ENCODE data around the gene SLCO4A1. TPM values are rescaled to one million over a fixed set of nuclear protein-coding genes. Genes with fewer than 3 reads are reported as not detected.

Gene SLCO4A1
- polyA plus RNA-seq, 1 donor from 2014 or later, result 3.4 TPM

Other genes starting within 250 kb of the SLCO4A1 start
- gene CABLES2, start 235.2 kb upstream of the SLCO4A1 start, polyA plus RNA-seq, result 1.1 TPM
- not detected for gene RBBP8NL, start 215.0 kb upstream of the SLCO4A1 start, polyA plus RNA-seq
- gene GATA5, start 166.5 kb upstream of the SLCO4A1 start, polyA plus RNA-seq, result not detected
- gene NTSR1, start 66.3 kb downstream of the SLCO4A1 start, polyA plus RNA-seq, result not detected
- gene MRGBP, start 154.0 kb downstream of the SLCO4A1 start, polyA plus RNA-seq, result 8.3 TPM
- gene OGFR, start 162.3 kb downstream of the SLCO4A1 start, polyA plus RNA-seq, result 79.6 TPM
- 11.9 TPM for gene COL9A3, start 174.5 kb downstream of the SLCO4A1 start, polyA plus RNA-seq
- 1.2 TPM for gene TCFL5, start 219.3 kb downstream of the SLCO4A1 start, polyA plus RNA-seq